Spleen (tissue), 11 donors: ENCODE results near the gene PARN. TPM values are rescaled to one million over a fixed set of nuclear protein-coding genes. Genes with fewer than 3 reads are reported as not detected.

Experiments
- DNase-seq: peaks from one replicate; pipeline ENCODE4 v3.0.0-alpha.2; 2020
- H3K27ac ChIP-seq, 8 donors: fragments of 200-600 bp; sonication (generic) in 7 of 8; 1 replicate in 4 of 8; 2 replicates in 4 of 8; pipeline versions ENCODE4 v1.5.0 to v1.8.0; 2016 to 2021; ENCODE audit warnings: inconsistent platforms in 4 of 8, mild to moderate bottlenecking in 4 of 8, moderate library complexity in 1 of 8
- H3K27me3 ChIP-seq, 7 donors: fragments of 200-600 bp; sonication (generic) in 6 of 7; replicated peaks in 1 of 7; 1 replicate in 4 of 7; 2 replicates in 3 of 7; pipeline versions ENCODE4 v1.5.0 to v1.8.0; 2016 to 2021; ENCODE audit warnings: inconsistent platforms in 3 of 7, mild to moderate bottlenecking in 1 of 7
- H3K36me3 ChIP-seq, 6 donors: fragments of 200-600 bp; sonication (generic) in 5 of 6; 1 replicate in 4 of 6; 2 replicates in 2 of 6; pipeline versions ENCODE4 v1.5.0 to v1.8.0; 2016 to 2021; ENCODE audit warnings: inconsistent platforms in 2 of 6
- H3K4me1 ChIP-seq, 6 donors: fragments of 200-600 bp; sonication (generic) in 5 of 6; 1 replicate in 3 of 6; 2 replicates in 3 of 6; pipeline versions ENCODE4 v1.5.0 to v1.8.0; 2016 to 2021; ENCODE audit warnings: inconsistent platforms in 3 of 6
- H3K4me3 ChIP-seq, 8 donors: fragments of 200-600 bp; sonication (generic) in 7 of 8; 1 replicate in 4 of 8; 2 replicates in 4 of 8; pipeline versions ENCODE4 v1.5.0 to v1.8.0; 2016 to 2021; ENCODE audit warnings: inconsistent platforms in 4 of 8, mild to moderate bottlenecking in 4 of 8, moderate library complexity in 2 of 8
- H3K9me3 ChIP-seq, 8 donors: fragments of 200-600 bp; sonication (generic) in 7 of 8; 1 replicate in 4 of 8; 2 replicates in 4 of 8; pipeline versions ENCODE4 v1.5.0 to v1.8.0; 2016 to 2021; ENCODE audit warnings: inconsistent platforms in 4 of 8
- POLR2A ChIP-seq, 3 donors: fragments of 450-650 bp; IDR thresholded peaks; one replicate each; pipeline ENCODE4 v1.5.1; 2017; ENCODE audit warnings: antibody characterized with exemption in 3 of 3, mild to moderate bottlenecking in 1 of 3
- POLR2AphosphoS5 ChIP-seq, 3 donors: sonication (generic); formaldehyde crosslinking; IDR thresholded peaks; one replicate each; pipeline ENCODE4 v1.5.1; 2017; ENCODE audit warnings: antibody characterized with exemption in 3 of 3
- WGBS, 5 donors: extraction: QIAGEN DNeasy Blood & Tissue Kit in 3 of 5; methylation state at CpG; one replicate each; pipeline versions ENCODE4 v1.1.5 to v1.1.7; 2013 to 2018; 5-methylcytosine and 5-hydroxymethylcytosine counted together
- intact Hi-C: fragments of 100-400 bp; cut with DNase I; formaldehyde crosslinking; loops from one replicate; pipeline ENCODE4 v1.15.0; 2023; ENCODE audit warnings: low total_unique reads
- polyA plus RNA-seq, 3 donors: library from polyadenylated mRNA; stranded (reverse); fragments of 200-250 nt; gene quantifications; one replicate each; pipeline ENCODE4 v1.2.1, GENCODE V29; 2013
- total RNA-seq, 7 donors: library from RNA; depleted of rRNA in 3 of 7; stranded (reverse); fragments of >200 nt in 3 of 7; fragmentation: NEBNext Ultra II Directional in 4 of 7; extraction: Animal tissue kit (Norgen Biotek cat#: 25700) in 4 of 7; gene quantifications; one replicate each; pipeline versions ENCODE4 v1.1.0 to v1.2.1, GENCODE V29; 2016 to 2021
- TF ChIP-seq, protein P1 (sequence below), 11 experiments: fragments of 200-600 bp in 7 of 11; fragments of 450-650 bp in 4 of 11; sonication (generic) in 4 of 11; IDR thresholded peaks in 8 of 11; conservative IDR thresholded peaks in 3 of 11; 1 replicate in 7 of 11; 2 replicates in 4 of 11; pipeline versions ENCODE4 v1.4.0 to v1.8.0; 2016 to 2021; ENCODE audit warnings: antibody characterized with exemption in 11 of 11, inconsistent platforms in 4 of 11, mild to moderate bottlenecking in 1 of 11
- donor health status: healthy with polysubstance abuse.
- donor health status: DM: no; HTN: no; CAD: no; lungs with moderate emphysema.
- donor health status: DM: no; HTN: no; CAD: no.
- donor health status: Bipolar disorder and iron deficiency.
- donor health status: healthy.
- donor health status: DM: no; HTN: no; CAD: no.
- donor health status: DM: yes; HTN: yes; CAD: no.

The PARN gene
- total and polyA plus RNA-seq, 10 donors = 10.3 to 49.0 (median 35.6) TPM

DNA sequence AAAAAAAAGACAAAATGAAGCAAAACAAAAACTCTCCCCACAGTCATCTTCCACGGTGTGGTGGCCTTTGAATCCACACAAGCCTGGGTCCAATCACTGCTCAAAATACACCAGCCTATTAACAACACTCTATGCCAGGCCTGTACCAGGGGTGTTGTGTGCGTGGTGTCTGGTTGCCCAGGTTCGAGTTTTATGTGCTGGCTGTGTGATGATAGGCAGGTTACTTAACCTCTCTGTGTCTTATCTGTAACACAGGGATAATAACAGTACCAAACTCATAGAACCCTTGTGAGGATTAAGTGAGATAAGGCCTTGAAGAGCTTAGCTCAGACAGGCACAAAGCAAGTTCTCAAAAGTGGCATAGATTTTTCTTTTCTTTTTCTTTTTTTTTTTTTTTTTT is 235.2 kb downstream of the PARN start:
- peaks cover 0 to 4% (median 0%) of the 10 kb centered on the region in 6 donors for H3K4me1 ChIP-seq
- H3K27me3 ChIP-seq = no peaks in the 10 kb centered on the region
- intact Hi-C loops = no loop called here
- H3K36me3 ChIP-seq = no peaks in the 10 kb centered on the region
- H3K27ac ChIP-seq = no peak overlapping the region
- H3K9me3 ChIP-seq = no peaks in the 10 kb centered on the region
- TF ChIP-seq, protein P1, sequence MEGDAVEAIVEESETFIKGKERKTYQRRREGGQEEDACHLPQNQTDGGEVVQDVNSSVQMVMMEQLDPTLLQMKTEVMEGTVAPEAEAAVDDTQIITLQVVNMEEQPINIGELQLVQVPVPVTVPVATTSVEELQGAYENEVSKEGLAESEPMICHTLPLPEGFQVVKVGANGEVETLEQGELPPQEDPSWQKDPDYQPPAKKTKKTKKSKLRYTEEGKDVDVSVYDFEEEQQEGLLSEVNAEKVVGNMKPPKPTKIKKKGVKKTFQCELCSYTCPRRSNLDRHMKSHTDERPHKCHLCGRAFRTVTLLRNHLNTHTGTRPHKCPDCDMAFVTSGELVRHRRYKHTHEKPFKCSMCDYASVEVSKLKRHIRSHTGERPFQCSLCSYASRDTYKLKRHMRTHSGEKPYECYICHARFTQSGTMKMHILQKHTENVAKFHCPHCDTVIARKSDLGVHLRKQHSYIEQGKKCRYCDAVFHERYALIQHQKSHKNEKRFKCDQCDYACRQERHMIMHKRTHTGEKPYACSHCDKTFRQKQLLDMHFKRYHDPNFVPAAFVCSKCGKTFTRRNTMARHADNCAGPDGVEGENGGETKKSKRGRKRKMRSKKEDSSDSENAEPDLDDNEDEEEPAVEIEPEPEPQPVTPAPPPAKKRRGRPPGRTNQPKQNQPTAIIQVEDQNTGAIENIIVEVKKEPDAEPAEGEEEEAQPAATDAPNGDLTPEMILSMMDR (IDR thresholded peaks at IDR 0.05 in 8 of 11, conservative IDR thresholded peaks at IDR 0.05 in 3 of 11) = no peak
- H3K4me3 ChIP-seq = no peak overlapping the region
- DNase-seq = no peak
- WGBS, 5 donors = 85 to 93% (median 88%) methylated on average over 3 of the region's 3 CpGs

DNA sequence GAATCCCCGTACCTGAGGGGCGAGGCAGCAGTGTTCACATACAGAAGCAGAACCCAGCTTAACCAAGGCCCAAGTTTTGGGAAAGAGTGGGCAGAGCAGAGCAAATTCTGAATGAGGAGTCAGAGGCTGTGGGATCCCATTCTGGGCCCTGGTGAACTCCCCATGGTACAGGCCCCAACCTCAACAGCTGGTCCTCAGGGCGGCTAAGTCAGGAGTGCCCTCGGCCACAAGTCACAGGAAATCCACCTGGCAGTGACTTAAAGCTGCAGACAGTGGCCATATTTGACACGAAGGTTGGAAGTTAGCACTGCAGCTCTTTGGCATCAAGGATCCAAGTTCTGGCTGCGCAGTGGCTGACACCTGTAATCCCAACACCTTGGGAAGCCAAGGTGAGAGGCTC is 237.1 kb downstream of the PARN start:
- intact Hi-C loops = no loop called here
- Histone ChIP-seq H3K27me3 (no peaks in the 10 kb centered on the region), H3K27ac (no peak overlapping the region), H3K36me3 (no peaks in the 10 kb centered on the region), H3K4me3 (no peak overlapping the region), H3K4me1 (no peaks in the 10 kb centered on the region), H3K9me3 (no peaks in the 10 kb centered on the region)
- no peak for TF ChIP-seq POLR2A (IDR thresholded peaks at IDR 0.05)
- TF ChIP-seq, protein P1 (IDR thresholded peaks at IDR 0.05 in 8 of 11, conservative IDR thresholded peaks at IDR 0.05 in 3 of 11) = no peak
- TF ChIP-seq POLR2AphosphoS5 (IDR thresholded peaks at IDR 0.05) = no peak
- DNase-seq = no peak
- 73 to 90% (median 82%) methylated on average over 6 of the region's 6 CpGs for WGBS, 5 donors

DNA sequence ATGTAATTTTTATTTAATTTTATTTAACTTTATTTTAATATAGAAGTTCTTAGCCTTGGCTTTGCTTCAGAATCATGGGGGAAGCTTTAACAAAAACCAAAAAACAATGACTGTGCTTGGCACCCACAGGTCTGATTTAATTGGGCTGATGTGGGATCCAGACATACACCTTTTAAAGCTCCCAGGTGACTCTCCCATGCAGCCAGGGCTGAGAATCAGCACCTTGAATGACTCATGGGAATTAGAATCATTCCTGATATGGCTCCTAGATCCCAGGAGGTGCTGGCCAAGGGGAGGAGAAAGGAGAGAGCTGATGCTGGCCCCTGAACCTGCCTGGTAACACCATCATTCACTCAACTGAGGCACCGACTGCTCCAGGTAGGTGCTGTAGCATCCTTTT is 240.7 kb downstream of the PARN start:
- 87 to 100% (median 94%) methylated on average over 1 of the region's 1 CpG for WGBS, 5 donors
- TF ChIP-seq, protein P1 (IDR thresholded peaks at IDR 0.05 in 8 of 11, conservative IDR thresholded peaks at IDR 0.05 in 3 of 11) = no peak
- TF ChIP-seq POLR2A (IDR thresholded peaks at IDR 0.05) (no peak), POLR2AphosphoS5 (IDR thresholded peaks at IDR 0.05) (no peak)
- H3K4me1 ChIP-seq = no peaks in the 10 kb centered on the region
- H3K36me3 ChIP-seq = no peaks in the 10 kb centered on the region
- no peaks in the 10 kb centered on the region for H3K9me3 ChIP-seq
- H3K4me3 ChIP-seq = no peak overlapping the region
- no peaks in the 10 kb centered on the region for H3K27me3 ChIP-seq
- DNase-seq = no peak
- intact Hi-C loops = no loop called here
- H3K27ac ChIP-seq = no peak overlapping the region

DNA sequence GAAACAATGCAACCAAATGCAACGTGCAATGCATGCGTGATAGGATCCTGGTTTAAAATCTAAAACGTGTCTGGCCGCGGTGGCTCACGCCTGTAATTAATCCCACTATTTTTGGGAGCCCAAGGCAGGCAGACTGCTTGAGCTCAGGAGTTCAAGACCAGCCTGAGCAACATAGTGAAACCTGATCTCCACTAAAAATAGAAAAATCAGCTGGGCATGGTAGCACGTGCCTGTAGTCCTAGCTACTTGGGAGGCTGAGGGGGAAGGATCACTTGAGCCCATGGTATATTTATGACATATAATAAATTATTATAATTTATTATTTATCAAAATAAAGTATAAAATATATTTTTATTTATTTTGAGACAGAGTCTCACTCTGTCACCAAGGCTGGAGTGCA is 241.8 kb downstream of the PARN start:
- no peaks in the 10 kb centered on the region for H3K27me3 ChIP-seq
- DNase-seq = no peak
- WGBS, 5 donors = 79 to 87% (median 84%) methylated on average over 7 of the region's 7 CpGs
- H3K4me3 ChIP-seq = no peak overlapping the region
- TF ChIP-seq, protein P1 (IDR thresholded peaks at IDR 0.05 in 8 of 11, conservative IDR thresholded peaks at IDR 0.05 in 3 of 11) = no peak
- TF ChIP-seq POLR2A (IDR thresholded peaks at IDR 0.05) (no peak), POLR2AphosphoS5 (IDR thresholded peaks at IDR 0.05) (no peak)
- H3K9me3 ChIP-seq = no peaks in the 10 kb centered on the region
- H3K4me1 ChIP-seq = no peaks in the 10 kb centered on the region
- H3K27ac ChIP-seq = no peak overlapping the region
- no peaks in the 10 kb centered on the region for H3K36me3 ChIP-seq
- intact Hi-C loops = no loop called here
